Measurements from ENCODE around the gene CATSPER3. TPM values are rescaled to one million over a fixed set of nuclear protein-coding genes. Genes with fewer than 3 reads are reported as not detected.

The CATSPER3 gene
- 0.52 TPM for total RNA-seq

- Histone ChIP-seq H3K4me3 (ENCODE audit: low read length in 3 of 3) (no peak within 1 kb of the TSS), H3K9ac (ENCODE audit: low read depth in 1 of 3, low read length in 3 of 3) (no peak within 1 kb of the TSS), H3K4me1 (ENCODE audit: control insufficient read depth in 3 of 3, insufficient read depth in 3 of 3, low read length in 3 of 3) (no peaks in the 10 kb centered on the region), H3K36me3 (ENCODE audit: control insufficient read depth in 3 of 3, insufficient read depth in 3 of 3, low read length in 3 of 3) (peaks cover 0 to 23% (median 17%) of the 10 kb centered on the region in 3 donors), H3K9me3 (ENCODE audit: control insufficient read depth in 3 of 3, low read length in 3 of 3) (no peaks in the 10 kb centered on the region), H3K27ac (ENCODE audit: low read depth, low read length) (no peak within 1 kb of the TSS), H3K27me3 (ENCODE audit: control insufficient read depth in 3 of 3, insufficient read depth in 3 of 3, low read length in 3 of 3) (no peaks in the 10 kb centered on the region)
Measured at GRCh38 chr5:134967607-134968006, at the start of gene CATSPER3. CATSPER3 (plus strand) TSS chr5:134967907; CDS start chr5:134967992, 85 bp downstream.

DNA sequence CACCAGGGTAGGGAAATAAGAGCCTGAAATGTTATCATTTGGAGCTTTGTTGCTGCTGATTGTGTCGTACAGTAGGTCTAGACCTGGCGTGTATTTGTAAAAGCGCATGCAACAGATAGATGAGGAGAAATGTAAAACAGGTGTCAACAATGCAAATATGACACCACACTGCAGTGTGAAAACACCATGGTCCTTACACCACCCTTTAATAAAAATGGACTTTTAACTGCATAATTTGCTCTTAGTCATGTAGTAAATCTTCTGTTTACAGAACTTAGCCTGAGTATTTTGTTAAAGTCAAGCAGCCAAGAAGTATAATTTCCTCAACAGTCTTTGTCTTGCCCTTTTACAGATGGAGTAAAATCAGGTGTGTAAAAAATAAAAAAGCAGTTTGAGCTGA is 48.8 kb upstream of the CATSPER3 start:
- no peak overlapping the region for H3K9ac ChIP-seq (ENCODE audit: low read depth in 1 of 3, low read length in 3 of 3)
- no peak overlapping the region for H3K4me3 ChIP-seq (ENCODE audit: low read length in 3 of 3)
- H3K4me1 ChIP-seq (ENCODE audit: control insufficient read depth in 3 of 3, insufficient read depth in 3 of 3, low read length in 3 of 3): peaks cover 7 to 10% (median 7%) of the 10 kb centered on the region in 3 donors
- no peaks in the 10 kb centered on the region for H3K27me3 ChIP-seq (ENCODE audit: control insufficient read depth in 3 of 3, insufficient read depth in 3 of 3, low read length in 3 of 3)
- no peak overlapping the region for H3K27ac ChIP-seq (ENCODE audit: low read depth, low read length)
- no peaks in the 10 kb centered on the region for H3K9me3 ChIP-seq (ENCODE audit: control insufficient read depth in 3 of 3, low read length in 3 of 3)
- H3K36me3 ChIP-seq (ENCODE audit: control insufficient read depth in 3 of 3, insufficient read depth in 3 of 3, low read length in 3 of 3): peaks cover 9 to 36% (median 35%) of the 10 kb centered on the region in 3 donors

- Histone ChIP-seq H3K27me3 (ENCODE audit: control insufficient read depth in 3 of 3, insufficient read depth in 3 of 3, low read length in 3 of 3) (no peaks in the 10 kb centered on the region), H3K27ac (ENCODE audit: low read depth, low read length) (no peak overlapping the region), H3K4me3 (ENCODE audit: low read length in 3 of 3) (no peak overlapping the region), H3K9me3 (ENCODE audit: control insufficient read depth in 3 of 3, low read length in 3 of 3) (no peaks in the 10 kb centered on the region), H3K36me3 (ENCODE audit: control insufficient read depth in 3 of 3, insufficient read depth in 3 of 3, low read length in 3 of 3) (peaks cover 5 to 28% (median 19%) of the 10 kb centered on the region in 3 donors), H3K4me1 (ENCODE audit: control insufficient read depth in 3 of 3, insufficient read depth in 3 of 3, low read length in 3 of 3) (peaks cover 7 to 10% (median 7%) of the 10 kb centered on the region in 3 donors), H3K9ac (ENCODE audit: low read depth in 1 of 3, low read length in 3 of 3) (no peak overlapping the region)
Measured at GRCh38 chr5:134920848-134921575, 46.7 kb upstream of the CATSPER3 start.

DNA sequence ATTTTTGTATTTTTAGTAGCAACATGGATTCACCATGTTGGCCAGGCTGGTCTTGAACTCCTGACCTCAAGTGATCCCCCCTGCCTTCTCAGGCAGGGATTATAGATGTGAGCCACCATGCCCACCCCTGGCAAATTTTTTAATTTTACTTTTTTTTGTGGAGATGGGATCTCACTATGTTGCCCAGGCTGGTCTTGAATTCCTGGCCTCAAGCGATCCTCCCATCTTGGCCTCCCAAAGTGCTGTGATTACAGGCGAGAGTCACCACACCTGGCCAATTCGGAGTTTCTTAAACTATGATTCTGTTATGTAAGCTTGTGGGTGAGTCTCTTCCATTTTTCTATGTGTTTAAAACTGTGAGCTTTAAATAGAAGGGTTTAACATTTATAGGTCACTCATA is 35.2 kb upstream of the CATSPER3 start:
- Histone ChIP-seq H3K27ac (ENCODE audit: low read depth, low read length) (no peak overlapping the region), H3K27me3 (ENCODE audit: control insufficient read depth in 3 of 3, insufficient read depth in 3 of 3, low read length in 3 of 3) (no peaks in the 10 kb centered on the region), H3K4me1 (ENCODE audit: control insufficient read depth in 3 of 3, insufficient read depth in 3 of 3, low read length in 3 of 3) (no peaks in the 10 kb centered on the region), H3K36me3 (ENCODE audit: control insufficient read depth in 3 of 3, insufficient read depth in 3 of 3, low read length in 3 of 3) (peaks cover 3 to 20% (median 7%) of the 10 kb centered on the region in 3 donors), H3K9ac (ENCODE audit: low read depth in 1 of 3, low read length in 3 of 3) (no peak overlapping the region), H3K4me3 (ENCODE audit: low read length in 3 of 3) (no peak overlapping the region), H3K9me3 (ENCODE audit: control insufficient read depth in 3 of 3, low read length in 3 of 3) (no peaks in the 10 kb centered on the region)

DNA sequence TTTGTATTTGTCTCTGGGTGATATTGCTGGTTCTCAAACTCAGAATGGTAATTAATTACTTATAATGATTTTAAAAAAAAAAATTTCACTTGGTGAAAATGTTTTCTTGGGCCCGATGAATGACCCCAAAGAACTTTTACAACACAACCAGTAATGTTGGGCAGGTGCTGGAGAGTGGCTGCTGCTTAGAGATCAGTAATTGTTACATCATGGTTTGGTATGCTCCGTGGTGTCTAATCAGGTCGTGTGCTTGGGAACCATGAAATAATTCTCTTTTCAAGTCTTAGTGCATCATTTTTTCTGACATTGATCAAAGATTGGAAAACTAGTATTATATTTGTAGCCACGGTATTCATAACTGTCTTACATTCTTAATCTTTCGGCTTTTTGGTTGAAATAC is 33.5 kb upstream of the CATSPER3 start:
- H3K27me3 ChIP-seq (ENCODE audit: control insufficient read depth in 3 of 3, insufficient read depth in 3 of 3, low read length in 3 of 3): no peaks in the 10 kb centered on the region
- no peak overlapping the region for H3K27ac ChIP-seq (ENCODE audit: low read depth, low read length)
- H3K9me3 ChIP-seq (ENCODE audit: control insufficient read depth in 3 of 3, low read length in 3 of 3): no peaks in the 10 kb centered on the region
- H3K4me3 ChIP-seq (ENCODE audit: low read length in 3 of 3): no peak overlapping the region
- H3K4me1 ChIP-seq (ENCODE audit: control insufficient read depth in 3 of 3, insufficient read depth in 3 of 3, low read length in 3 of 3): peaks cover 0 to 5% (median 0%) of the 10 kb centered on the region in 3 donors
- no peak overlapping the region for H3K9ac ChIP-seq (ENCODE audit: low read depth in 1 of 3, low read length in 3 of 3)
- H3K36me3 ChIP-seq (ENCODE audit: control insufficient read depth in 3 of 3, insufficient read depth in 3 of 3, low read length in 3 of 3): peaks cover 3 to 19% (median 7%) of the 10 kb centered on the region in 3 donors

GRCh38 chr5:134935711-134936602 is 31.8 kb upstream of the CATSPER3 start:
- H3K27ac ChIP-seq (ENCODE audit: low read depth, low read length): no peak overlapping the region
- no peak overlapping the region for H3K9ac ChIP-seq (ENCODE audit: low read depth in 1 of 3, low read length in 3 of 3)
- H3K27me3 ChIP-seq (ENCODE audit: control insufficient read depth in 3 of 3, insufficient read depth in 3 of 3, low read length in 3 of 3): no peaks in the 10 kb centered on the region
- H3K9me3 ChIP-seq (ENCODE audit: control insufficient read depth in 3 of 3, low read length in 3 of 3): no peaks in the 10 kb centered on the region
- H3K36me3 ChIP-seq (ENCODE audit: control insufficient read depth in 3 of 3, insufficient read depth in 3 of 3, low read length in 3 of 3): peaks cover 0 to 8% (median 3%) of the 10 kb centered on the region in 3 donors
- peaks cover 0 to 5% (median 0%) of the 10 kb centered on the region in 3 donors for H3K4me1 ChIP-seq (ENCODE audit: control insufficient read depth in 3 of 3, insufficient read depth in 3 of 3, low read length in 3 of 3)
- H3K4me3 ChIP-seq (ENCODE audit: low read length in 3 of 3): no peak overlapping the region

DNA sequence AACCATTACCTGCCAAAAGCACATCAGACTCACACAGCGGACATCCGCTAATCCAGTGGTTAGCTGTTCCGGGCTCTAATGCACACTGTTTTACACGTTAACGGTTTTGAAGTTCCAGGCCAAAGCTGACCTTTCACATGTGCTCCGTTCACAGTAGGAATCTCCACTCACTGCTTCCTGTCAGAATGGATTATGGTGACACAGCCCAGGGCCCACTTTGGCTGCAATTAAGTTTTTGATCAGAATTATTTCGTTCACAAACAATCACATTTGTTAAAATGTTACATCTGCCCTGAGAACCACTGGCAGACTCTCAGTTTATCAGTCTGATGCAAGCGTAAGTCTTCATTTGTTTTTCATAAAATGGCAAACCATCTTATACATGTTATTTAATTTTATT is 30.2 kb upstream of the CATSPER3 start:
- H3K36me3 ChIP-seq (ENCODE audit: control insufficient read depth in 3 of 3, insufficient read depth in 3 of 3, low read length in 3 of 3): peaks cover 0 to 10% (median 3%) of the 10 kb centered on the region in 3 donors
- H3K4me3 ChIP-seq (ENCODE audit: low read length in 3 of 3): no peak overlapping the region
- H3K9me3 ChIP-seq (ENCODE audit: control insufficient read depth in 3 of 3, low read length in 3 of 3): no peaks in the 10 kb centered on the region

GRCh38 chr5:134938030-134938429 is 29.7 kb upstream of the CATSPER3 start:
- H3K36me3 ChIP-seq (ENCODE audit: control insufficient read depth in 3 of 3, insufficient read depth in 3 of 3, low read length in 3 of 3): peaks cover 0 to 10% (median 3%) of the 10 kb centered on the region in 3 donors
- no peaks in the 10 kb centered on the region for H3K9me3 ChIP-seq (ENCODE audit: control insufficient read depth in 3 of 3, low read length in 3 of 3)
- peaks cover 0 to 5% (median 0%) of the 10 kb centered on the region in 3 donors for H3K4me1 ChIP-seq (ENCODE audit: control insufficient read depth in 3 of 3, insufficient read depth in 3 of 3, low read length in 3 of 3)
- H3K27me3 ChIP-seq (ENCODE audit: control insufficient read depth in 3 of 3, insufficient read depth in 3 of 3, low read length in 3 of 3): no peaks in the 10 kb centered on the region
- no peak overlapping the region for H3K9ac ChIP-seq (ENCODE audit: low read depth in 1 of 3, low read length in 3 of 3)
- no peak overlapping the region for H3K4me3 ChIP-seq (ENCODE audit: low read length in 3 of 3)
- no peak overlapping the region for H3K27ac ChIP-seq (ENCODE audit: low read depth, low read length)

More for the DNA sequence above, 30.2 kb upstream of the CATSPER3 start:
- Histone ChIP-seq H3K27ac (ENCODE audit: low read depth, low read length) (no peak overlapping the region), H3K9ac (ENCODE audit: low read depth in 1 of 3, low read length in 3 of 3) (no peak overlapping the region), H3K27me3 (ENCODE audit: control insufficient read depth in 3 of 3, insufficient read depth in 3 of 3, low read length in 3 of 3) (no peaks in the 10 kb centered on the region), H3K4me1 (ENCODE audit: control insufficient read depth in 3 of 3, insufficient read depth in 3 of 3, low read length in 3 of 3) (peaks cover 0 to 5% (median 0%) of the 10 kb centered on the region in 3 donors)

DNA sequence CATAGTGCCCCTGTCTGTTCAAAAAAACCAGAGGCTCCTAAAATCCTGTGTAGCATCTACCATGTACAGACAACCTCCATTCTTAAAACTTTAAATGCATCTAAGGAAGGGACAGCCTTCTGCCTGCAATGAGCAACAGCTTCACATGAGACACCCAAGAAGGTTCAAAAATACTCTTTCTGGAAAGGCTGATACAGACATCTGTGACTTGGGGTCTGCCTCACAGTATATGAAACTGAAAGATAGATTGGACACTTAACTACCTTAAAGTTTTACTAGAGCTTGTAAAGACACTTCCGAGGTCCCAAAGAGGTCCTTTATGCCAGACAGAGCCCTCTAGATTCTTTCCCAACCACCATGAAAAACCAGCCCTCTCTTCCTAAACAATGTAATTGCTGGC is 28.2 kb upstream of the CATSPER3 start:
- Histone ChIP-seq H3K9me3 (ENCODE audit: control insufficient read depth in 3 of 3, low read length in 3 of 3) (no peaks in the 10 kb centered on the region), H3K36me3 (ENCODE audit: control insufficient read depth in 3 of 3, insufficient read depth in 3 of 3, low read length in 3 of 3) (peaks cover 0 to 8% (median 3%) of the 10 kb centered on the region in 3 donors), H3K27me3 (ENCODE audit: control insufficient read depth in 3 of 3, insufficient read depth in 3 of 3, low read length in 3 of 3) (no peaks in the 10 kb centered on the region), H3K4me3 (ENCODE audit: low read length in 3 of 3) (no peak overlapping the region), H3K4me1 (ENCODE audit: control insufficient read depth in 3 of 3, insufficient read depth in 3 of 3, low read length in 3 of 3) (peaks cover 0 to 5% (median 0%) of the 10 kb centered on the region in 3 donors), H3K27ac (ENCODE audit: low read depth, low read length) (no peak overlapping the region), H3K9ac (ENCODE audit: low read depth in 1 of 3, low read length in 3 of 3) (no peak overlapping the region)

GRCh38 chr5:134943547-134943946 is 24.2 kb upstream of the CATSPER3 start:
- Histone ChIP-seq H3K9me3 (ENCODE audit: control insufficient read depth in 3 of 3, low read length in 3 of 3) (no peaks in the 10 kb centered on the region), H3K36me3 (ENCODE audit: control insufficient read depth in 3 of 3, insufficient read depth in 3 of 3, low read length in 3 of 3) (peaks cover 0 to 5% (median 0%) of the 10 kb centered on the region in 3 donors), H3K27ac (ENCODE audit: low read depth, low read length) (no peak overlapping the region), H3K4me1 (ENCODE audit: control insufficient read depth in 3 of 3, insufficient read depth in 3 of 3, low read length in 3 of 3) (peaks cover 0 to 2% (median under 1%) of the 10 kb centered on the region in 3 donors), H3K9ac (ENCODE audit: low read depth in 1 of 3, low read length in 3 of 3) (no peak overlapping the region), H3K27me3 (ENCODE audit: control insufficient read depth in 3 of 3, insufficient read depth in 3 of 3, low read length in 3 of 3) (no peaks in the 10 kb centered on the region), H3K4me3 (ENCODE audit: low read length in 3 of 3) (no peak overlapping the region)

Data from skeletal muscle tissue (tissue), 4 donors.